ENCODE measurements around the gene PLXNA2. TPM values are rescaled to one million over a fixed set of nuclear protein-coding genes. Genes with fewer than 3 reads are reported as not detected.

The PLXNA2 gene
- total and polyA plus RNA-seq, 2 of the 13 experiments (the other 11 are each of a cell fraction or from before 2014, with no cell fraction given): 1.1 to 2.1 TPM

DNA sequence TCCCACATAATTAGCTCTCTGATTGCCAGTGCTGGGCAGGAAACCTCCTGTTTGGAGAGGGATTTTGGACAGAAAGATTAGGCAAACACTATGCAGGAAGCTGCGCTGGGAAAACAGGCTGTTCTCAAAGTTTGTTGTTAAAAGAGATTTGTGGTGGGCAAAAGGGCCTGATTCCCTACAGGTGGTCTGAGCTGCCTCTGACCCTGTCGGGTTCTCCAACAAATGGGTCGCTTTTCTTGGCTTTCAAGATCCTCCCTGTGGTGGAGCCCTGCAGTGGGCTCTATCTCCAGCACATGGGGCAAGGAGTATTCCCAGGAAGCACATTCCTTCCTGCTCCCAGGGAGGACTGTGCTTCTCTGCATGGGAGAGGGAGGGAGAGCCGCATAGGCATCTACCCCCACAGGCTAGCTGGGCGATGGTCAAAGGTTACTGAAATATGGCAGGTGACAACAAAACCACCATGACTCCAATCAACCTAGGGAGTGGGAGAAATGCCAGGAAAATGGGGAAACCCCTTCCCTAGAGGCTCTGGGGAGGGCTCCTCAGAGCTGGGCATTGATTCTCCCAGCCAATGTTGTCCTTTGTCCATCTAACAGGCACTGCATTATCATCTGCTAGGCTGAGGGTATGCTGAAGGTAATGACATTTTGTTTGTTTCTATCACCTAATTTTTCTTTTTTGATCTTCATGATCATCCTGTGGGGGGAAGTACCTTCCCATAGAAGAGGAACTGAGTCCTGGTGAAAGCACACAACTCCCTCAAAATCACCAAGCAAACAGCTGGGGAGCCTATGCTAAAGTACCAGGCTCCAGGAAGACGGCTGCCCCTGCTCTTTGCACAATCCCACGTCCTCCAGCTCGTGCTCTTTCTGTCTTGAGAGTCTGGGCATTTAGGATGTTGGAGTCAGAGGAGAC is 85.3 kb downstream of the PLXNA2 start (continued):
- TF ChIP-seq ZNF256 (CRISPR knock-in tag; conservative IDR thresholded peaks at IDR 0.05) (no peak), SNAPC2 (CRISPR knock-in tag; IDR thresholded peaks at IDR 0.05) (no peak), PCBP1 (IDR thresholded peaks at IDR 0.05; ENCODE audit: borderline replicate concordance, low read depth, low read length) (no peak), TP53 (CRISPR knock-in tag; conservative IDR thresholded peaks at IDR 0.05) (no peak), MEIS2 (CRISPR knock-in tag; IDR thresholded peaks at IDR 0.05) (peak; percentile 46; the same call in 1 of the 2 replicates), POLR2G (IDR thresholded peaks at IDR 0.05; ENCODE audit: low read depth, low read length) (peak; percentile 42; the same call in 1 of the 2 replicates), MIER3 (CRISPR knock-in tag; IDR thresholded peaks at IDR 0.05; ENCODE audit: borderline replicate concordance) (0 out of 2 replicates have a peak, but pooled peaks have one; percentile 42), KDM2A (CRISPR knock-in tag; IDR thresholded peaks at IDR 0.05; ENCODE audit: borderline replicate concordance, low read depth) (no peak), KLF13 (CRISPR knock-in tag; IDR thresholded peaks at IDR 0.05) (no peak)
- TF ChIP-seq, protein P1, sequence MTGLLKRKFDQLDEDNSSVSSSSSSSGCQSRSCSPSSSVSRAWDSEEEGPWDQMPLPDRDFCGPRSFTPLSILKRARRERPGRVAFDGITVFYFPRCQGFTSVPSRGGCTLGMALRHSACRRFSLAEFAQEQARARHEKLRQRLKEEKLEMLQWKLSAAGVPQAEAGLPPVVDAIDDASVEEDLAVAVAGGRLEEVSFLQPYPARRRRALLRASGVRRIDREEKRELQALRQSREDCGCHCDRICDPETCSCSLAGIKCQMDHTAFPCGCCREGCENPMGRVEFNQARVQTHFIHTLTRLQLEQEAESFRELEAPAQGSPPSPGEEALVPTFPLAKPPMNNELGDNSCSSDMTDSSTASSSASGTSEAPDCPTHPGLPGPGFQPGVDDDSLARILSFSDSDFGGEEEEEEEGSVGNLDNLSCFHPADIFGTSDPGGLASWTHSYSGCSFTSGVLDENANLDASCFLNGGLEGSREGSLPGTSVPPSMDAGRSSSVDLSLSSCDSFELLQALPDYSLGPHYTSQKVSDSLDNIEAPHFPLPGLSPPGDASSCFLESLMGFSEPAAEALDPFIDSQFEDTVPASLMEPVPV (CRISPR knock-in tag; IDR thresholded peaks at IDR 0.05): no peak
- TF ChIP-seq, protein P2, sequence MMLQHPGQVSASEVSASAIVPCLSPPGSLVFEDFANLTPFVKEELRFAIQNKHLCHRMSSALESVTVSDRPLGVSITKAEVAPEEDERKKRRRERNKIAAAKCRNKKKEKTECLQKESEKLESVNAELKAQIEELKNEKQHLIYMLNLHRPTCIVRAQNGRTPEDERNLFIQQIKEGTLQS (CRISPR knock-in tag; IDR thresholded peaks at IDR 0.05): no peak
- TF ChIP-seq, protein P3, sequence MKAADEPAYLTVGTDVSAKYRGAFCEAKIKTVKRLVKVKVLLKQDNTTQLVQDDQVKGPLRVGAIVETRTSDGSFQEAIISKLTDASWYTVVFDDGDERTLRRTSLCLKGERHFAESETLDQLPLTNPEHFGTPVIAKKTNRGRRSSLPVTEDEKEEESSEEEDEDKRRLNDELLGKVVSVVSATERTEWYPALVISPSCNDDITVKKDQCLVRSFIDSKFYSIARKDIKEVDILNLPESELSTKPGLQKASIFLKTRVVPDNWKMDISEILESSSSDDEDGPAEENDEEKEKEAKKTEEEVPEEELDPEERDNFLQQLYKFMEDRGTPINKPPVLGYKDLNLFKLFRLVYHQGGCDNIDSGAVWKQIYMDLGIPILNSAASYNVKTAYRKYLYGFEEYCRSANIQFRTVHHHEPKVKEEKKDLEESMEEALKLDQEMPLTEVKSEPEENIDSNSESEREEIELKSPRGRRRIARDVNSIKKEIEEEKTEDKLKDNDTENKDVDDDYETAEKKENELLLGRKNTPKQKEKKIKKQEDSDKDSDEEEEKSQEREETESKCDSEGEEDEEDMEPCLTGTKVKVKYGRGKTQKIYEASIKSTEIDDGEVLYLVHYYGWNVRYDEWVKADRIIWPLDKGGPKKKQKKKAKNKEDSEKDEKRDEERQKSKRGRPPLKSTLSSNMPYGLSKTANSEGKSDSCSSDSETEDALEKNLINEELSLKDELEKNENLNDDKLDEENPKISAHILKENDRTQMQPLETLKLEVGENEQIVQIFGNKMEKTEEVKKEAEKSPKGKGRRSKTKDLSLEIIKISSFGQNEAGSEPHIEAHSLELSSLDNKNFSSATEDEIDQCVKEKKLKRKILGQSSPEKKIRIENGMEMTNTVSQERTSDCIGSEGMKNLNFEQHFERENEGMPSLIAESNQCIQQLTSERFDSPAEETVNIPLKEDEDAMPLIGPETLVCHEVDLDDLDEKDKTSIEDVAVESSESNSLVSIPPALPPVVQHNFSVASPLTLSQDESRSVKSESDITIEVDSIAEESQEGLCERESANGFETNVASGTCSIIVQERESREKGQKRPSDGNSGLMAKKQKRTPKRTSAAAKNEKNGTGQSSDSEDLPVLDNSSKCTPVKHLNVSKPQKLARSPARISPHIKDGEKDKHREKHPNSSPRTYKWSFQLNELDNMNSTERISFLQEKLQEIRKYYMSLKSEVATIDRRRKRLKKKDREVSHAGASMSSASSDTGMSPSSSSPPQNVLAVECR (CRISPR knock-in tag; IDR thresholded peaks at IDR 0.05; ENCODE audit: borderline replicate concordance): peak; percentile 19; the same call in 1 of the 2 replicates
- TF ChIP-seq, protein P4, sequence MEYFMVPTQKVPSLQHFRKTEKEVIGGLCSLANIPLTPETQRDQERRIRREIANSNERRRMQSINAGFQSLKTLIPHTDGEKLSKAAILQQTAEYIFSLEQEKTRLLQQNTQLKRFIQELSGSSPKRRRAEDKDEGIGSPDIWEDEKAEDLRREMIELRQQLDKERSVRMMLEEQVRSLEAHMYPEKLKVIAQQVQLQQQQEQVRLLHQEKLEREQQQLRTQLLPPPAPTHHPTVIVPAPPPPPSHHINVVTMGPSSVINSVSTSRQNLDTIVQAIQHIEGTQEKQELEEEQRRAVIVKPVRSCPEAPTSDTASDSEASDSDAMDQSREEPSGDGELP (IDR thresholded peaks at IDR 0.05; ENCODE audit: borderline replicate concordance, low read depth): no peak
- TF ChIP-seq, protein P5, sequence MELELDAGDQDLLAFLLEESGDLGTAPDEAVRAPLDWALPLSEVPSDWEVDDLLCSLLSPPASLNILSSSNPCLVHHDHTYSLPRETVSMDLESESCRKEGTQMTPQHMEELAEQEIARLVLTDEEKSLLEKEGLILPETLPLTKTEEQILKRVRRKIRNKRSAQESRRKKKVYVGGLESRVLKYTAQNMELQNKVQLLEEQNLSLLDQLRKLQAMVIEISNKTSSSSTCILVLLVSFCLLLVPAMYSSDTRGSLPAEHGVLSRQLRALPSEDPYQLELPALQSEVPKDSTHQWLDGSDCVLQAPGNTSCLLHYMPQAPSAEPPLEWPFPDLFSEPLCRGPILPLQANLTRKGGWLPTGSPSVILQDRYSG (CRISPR knock-in tag; IDR thresholded peaks at IDR 0.05): no peak
- TF ChIP-seq, protein P6, sequence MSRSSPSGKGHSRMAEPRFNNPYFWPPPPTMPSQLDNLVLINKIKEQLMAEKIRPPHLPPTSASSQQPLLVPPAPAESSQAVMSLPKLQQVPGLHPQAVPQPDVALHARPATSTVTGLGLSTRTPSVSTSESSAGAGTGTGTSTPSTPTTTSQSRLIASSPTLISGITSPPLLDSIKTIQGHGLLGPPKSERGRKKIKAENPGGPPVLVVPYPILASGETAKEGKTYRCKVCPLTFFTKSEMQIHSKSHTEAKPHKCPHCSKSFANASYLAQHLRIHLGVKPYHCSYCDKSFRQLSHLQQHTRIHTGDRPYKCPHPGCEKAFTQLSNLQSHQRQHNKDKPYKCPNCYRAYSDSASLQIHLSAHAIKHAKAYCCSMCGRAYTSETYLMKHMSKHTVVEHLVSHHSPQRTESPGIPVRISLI (CRISPR knock-in tag; IDR thresholded peaks at IDR 0.05; ENCODE audit: borderline replicate concordance): no peak
- TF ChIP-seq, protein P7, sequence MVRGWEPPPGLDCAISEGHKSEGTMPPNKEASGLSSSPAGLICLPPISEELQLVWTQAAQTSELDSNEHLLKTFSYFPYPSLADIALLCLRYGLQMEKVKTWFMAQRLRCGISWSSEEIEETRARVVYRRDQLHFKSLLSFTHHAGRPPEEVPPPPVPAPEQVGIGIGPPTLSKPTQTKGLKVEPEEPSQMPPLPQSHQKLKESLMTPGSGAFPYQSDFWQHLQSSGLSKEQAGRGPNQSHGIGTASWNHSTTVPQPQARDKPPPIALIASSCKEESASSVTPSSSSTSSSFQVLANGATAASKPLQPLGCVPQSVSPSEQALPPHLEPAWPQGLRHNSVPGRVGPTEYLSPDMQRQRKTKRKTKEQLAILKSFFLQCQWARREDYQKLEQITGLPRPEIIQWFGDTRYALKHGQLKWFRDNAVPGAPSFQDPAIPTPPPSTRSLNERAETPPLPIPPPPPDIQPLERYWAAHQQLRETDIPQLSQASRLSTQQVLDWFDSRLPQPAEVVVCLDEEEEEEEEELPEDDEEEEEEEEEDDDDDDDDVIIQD (CRISPR knock-in tag; IDR thresholded peaks at IDR 0.05; ENCODE audit: low read depth): no peak

Data from HepG2 (cell line).